Mucosa of descending colon (tissue), 3 donors: ENCODE data around the gene BTG4. TPM values are rescaled to one million over a fixed set of nuclear protein-coding genes. Genes with fewer than 3 reads are reported as not detected.
A peak's percentile ranks its signal among the peaks of the same experiment; 100 is the strongest.

Experiments
- ATAC-seq: fragments of 200-7000 bp; cut with Tn5 transposase; one replicate; pipeline ENCODE4 v1.9.1; 2020; ENCODE audit warnings: mild to moderate bottlenecking, moderate library complexity
- DNase-seq, 3 donors: peaks; one replicate each; pipeline ENCODE4 v3.0.0-alpha.2; 2020
- H3K36me3 ChIP-seq: fragments of 200-600 bp; one replicate; pipeline ENCODE4 v1.8.0; 2021; ENCODE audit warnings: low read depth, mild to moderate bottlenecking
- H3K4me1 ChIP-seq: fragments of 200-600 bp; one replicate; pipeline ENCODE4 v1.8.0; 2021; ENCODE audit warnings: low read depth, mild to moderate bottlenecking
- H3K4me3 ChIP-seq: fragments of 200-600 bp; one replicate; pipeline ENCODE4 v1.8.0; 2021; ENCODE audit warnings: mild to moderate bottlenecking
- H3K9me3 ChIP-seq: fragments of 200-600 bp; one replicate; pipeline ENCODE4 v1.8.0; 2021; ENCODE audit warnings: mild to moderate bottlenecking
- intact Hi-C, 2 donors: fragments of 100-400 bp; cut with DNase I in 1 of 2; cut with micrococcal nuclease in 1 of 2; formaldehyde crosslinking; loops; one replicate each; pipeline versions ENCODE4 v1.11.0 to v1.11.1; 2022; cut with DNase I, micrococcal nuclease
- microRNA-seq: library from miRNA; unstranded; fragments of <30 nt; microRNA quantifications from one replicate; pipeline ENCODE4, GENCODE V29; 2019
- total RNA-seq, 3 donors: library from RNA; stranded (reverse); fragmentation: NEBNext Ultra II Directional in 2 of 3; extraction: Animal tissue kit (Norgen Biotek cat#: 25700) in 2 of 3; gene quantifications; one replicate each; pipeline versions ENCODE4 v1.2.1 to v1.2.4, GENCODE V29; 2021 to 2023
- TF ChIP-seq, protein P1 (sequence below): fragments of 200-600 bp; IDR thresholded peaks from one replicate; pipeline ENCODE4 v1.8.0; 2022; ENCODE audit warnings: antibody characterized with exemption, mild to moderate bottlenecking
- donor health status: DM: no; HTN: no; CAD: no; lungs with moderate emphysema.
- donor health status: DM: no; HTN: no; CAD: no.
- donor health status: DM: no; HTN: yes; CAD: no.

Gene BTG4
- total RNA-seq, 3 donors from 2014 or later, result not detected

DNA sequence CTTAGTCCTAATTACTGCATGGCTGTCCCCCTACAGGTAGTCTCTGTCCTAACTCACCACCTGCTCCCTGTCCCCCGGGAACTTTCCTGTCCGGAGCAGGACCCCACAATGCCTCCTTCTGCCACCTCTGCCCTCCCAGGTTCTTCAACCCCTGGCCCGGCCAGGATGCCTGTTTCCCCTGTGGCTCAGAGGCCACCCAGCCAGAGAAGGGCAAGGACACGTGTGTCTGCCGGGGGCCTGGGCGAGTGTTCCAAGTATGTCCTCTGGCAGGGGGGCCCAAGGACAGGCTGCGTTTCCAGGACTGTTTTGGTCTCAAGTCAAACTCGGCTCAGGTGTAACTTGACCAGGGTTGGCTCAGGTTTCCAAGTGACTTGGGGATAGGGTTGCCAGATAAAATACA lies 63.8 kb downstream of the BTG4 start:
- ATAC-seq, result no peak
- TF ChIP-seq, protein P1, sequence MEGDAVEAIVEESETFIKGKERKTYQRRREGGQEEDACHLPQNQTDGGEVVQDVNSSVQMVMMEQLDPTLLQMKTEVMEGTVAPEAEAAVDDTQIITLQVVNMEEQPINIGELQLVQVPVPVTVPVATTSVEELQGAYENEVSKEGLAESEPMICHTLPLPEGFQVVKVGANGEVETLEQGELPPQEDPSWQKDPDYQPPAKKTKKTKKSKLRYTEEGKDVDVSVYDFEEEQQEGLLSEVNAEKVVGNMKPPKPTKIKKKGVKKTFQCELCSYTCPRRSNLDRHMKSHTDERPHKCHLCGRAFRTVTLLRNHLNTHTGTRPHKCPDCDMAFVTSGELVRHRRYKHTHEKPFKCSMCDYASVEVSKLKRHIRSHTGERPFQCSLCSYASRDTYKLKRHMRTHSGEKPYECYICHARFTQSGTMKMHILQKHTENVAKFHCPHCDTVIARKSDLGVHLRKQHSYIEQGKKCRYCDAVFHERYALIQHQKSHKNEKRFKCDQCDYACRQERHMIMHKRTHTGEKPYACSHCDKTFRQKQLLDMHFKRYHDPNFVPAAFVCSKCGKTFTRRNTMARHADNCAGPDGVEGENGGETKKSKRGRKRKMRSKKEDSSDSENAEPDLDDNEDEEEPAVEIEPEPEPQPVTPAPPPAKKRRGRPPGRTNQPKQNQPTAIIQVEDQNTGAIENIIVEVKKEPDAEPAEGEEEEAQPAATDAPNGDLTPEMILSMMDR, result no peak
- Histone ChIP-seq H3K4me1 (peaks cover 8% of the 10 kb centered on the region), H3K36me3 (no peaks in the 10 kb centered on the region), H3K9me3 (no peaks in the 10 kb centered on the region), H3K4me3 (no peak overlapping the region)
- intact Hi-C loops, result loop anchor here (5.0 kb wide), 1 partner anchor 166 kb away; no protein-coding TSS in a partner anchor
- no peak for DNase-seq

DNA sequence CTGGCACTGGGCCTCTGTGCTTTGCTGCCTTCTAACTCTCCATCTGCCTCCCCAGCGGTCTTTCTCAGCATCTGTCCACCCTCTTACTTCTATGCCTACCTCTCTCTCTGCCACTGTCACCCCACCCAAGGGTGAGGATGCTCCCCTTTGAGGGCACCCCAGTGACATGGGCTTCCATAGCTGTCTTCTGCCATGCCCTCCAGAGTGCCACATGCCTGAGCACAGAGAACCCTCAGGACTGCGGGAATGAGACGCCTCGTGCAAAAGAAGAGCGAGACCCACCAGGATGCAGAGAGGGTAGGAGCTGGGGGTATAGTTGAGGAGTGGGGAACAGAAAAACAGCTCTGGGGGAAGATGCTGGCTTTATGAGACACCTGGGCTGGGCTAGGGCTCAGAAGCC lies 64.3 kb downstream of the BTG4 start:
- DNase-seq, result no peak
- ATAC-seq, result no peak
- Histone ChIP-seq H3K4me3 (no peak overlapping the region), H3K36me3 (no peaks in the 10 kb centered on the region), H3K9me3 (no peaks in the 10 kb centered on the region), H3K4me1 (peaks cover 8% of the 10 kb centered on the region)
- intact Hi-C loops, result loop anchor here (5.0 kb wide), 1 partner anchor 166 kb away; no protein-coding TSS in a partner anchor
- TF ChIP-seq, protein P1, result no peak

DNA sequence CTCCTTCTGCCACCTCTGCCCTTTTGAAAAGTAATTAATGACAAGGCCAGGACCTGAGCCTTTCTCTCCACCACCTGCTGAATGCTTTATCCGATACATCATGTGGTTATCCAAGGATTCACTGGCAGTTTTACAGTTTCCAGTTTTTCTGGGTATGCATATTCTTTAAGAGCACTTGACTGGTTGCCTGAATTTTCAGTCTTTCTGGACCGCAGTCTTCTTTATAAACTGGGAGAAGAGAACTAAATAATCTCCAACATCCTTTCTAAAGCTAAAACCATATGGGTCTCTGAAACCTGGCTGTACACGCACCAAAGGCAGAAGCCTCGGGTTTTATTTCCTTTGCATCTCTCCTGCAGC lies 65.1 kb downstream of the BTG4 start:
- intact Hi-C loops, result loop anchor here (5.0 kb wide), 1 partner anchor 165 kb away; no protein-coding TSS in a partner anchor
- ATAC-seq (no peak), DNase-seq (no peak)
- Histone ChIP-seq H3K36me3 (no peaks in the 10 kb centered on the region), H3K4me3 (no peak overlapping the region), H3K9me3 (no peaks in the 10 kb centered on the region), H3K4me1 (peaks cover 8% of the 10 kb centered on the region)
- TF ChIP-seq, protein P1, result no peak

DNA sequence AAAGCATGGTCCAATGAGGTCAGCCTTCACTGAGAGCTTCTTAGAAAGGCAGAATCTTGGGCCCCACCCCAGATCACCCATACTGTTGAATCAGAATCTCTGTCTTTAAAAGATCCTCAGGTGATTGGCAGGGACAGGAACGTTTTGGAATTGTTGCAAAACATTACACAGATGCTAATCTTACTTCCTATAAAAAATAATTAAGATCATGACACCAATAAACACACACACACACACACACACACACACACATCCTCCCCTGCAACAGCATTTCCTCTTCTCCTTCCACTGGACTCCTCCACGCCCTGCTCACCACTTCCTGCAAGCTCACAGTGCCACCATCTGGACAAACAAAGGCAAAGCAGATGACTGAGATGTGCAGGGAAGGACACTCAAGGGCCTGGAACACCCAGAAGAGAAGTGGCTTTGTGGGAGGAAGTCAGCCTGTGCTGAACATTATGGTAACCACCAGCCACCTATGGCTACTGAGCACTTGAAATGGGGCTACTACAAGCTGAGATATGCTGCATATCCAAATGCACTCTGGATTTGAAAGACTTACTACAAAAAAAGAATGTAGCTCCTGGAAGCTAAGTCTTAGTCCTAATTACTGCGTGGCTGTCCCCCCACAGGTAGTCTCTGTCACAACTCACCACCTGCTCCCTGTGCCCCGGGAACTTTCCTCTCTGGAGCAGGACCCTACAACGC lies 65.6 kb downstream of the BTG4 start:
- Histone ChIP-seq H3K4me3 (no peak overlapping the region), H3K4me1 (peaks cover 8% of the 10 kb centered on the region), H3K36me3 (no peaks in the 10 kb centered on the region), H3K9me3 (no peaks in the 10 kb centered on the region)
- peak; percentile 99 for ATAC-seq
- TF ChIP-seq, protein P1, result peak; percentile 81
- intact Hi-C loops, result loop anchor here (5.0 kb wide), 1 partner anchor 164 kb away; no protein-coding TSS in a partner anchor
- DNase-seq, result peak; percentile 74 to 89 (median 78)

DNA sequence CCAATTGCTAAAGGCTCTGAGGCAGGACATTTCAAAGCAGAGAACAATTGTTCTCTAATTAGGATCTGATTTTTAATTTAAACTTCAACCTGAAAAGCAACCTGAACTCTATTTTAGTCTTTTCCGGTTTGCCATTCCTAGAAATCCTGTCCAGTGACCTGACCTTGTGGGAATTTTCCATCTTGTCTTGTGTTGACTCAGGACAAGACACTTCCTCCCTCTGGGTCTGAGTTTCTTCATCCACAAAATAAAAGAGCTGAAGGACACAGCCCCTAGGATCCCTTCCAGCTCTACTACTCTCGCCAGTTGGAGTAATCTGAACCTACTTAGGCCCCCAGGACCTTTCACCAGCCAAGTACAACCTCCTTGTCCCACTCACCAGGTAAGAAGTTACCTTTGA lies 66.6 kb downstream of the BTG4 start:
- TF ChIP-seq, protein P1, result no peak
- intact Hi-C loops, result loop anchor here (5.0 kb wide), 1 partner anchor 163 kb away; no protein-coding TSS in a partner anchor
- ATAC-seq, result no peak

More for the DNA sequence above, 66.6 kb downstream of the BTG4 start:
- no peak for DNase-seq
- Histone ChIP-seq H3K4me3 (no peak overlapping the region), H3K36me3 (no peaks in the 10 kb centered on the region), H3K4me1 (peaks cover 14% of the 10 kb centered on the region), H3K9me3 (no peaks in the 10 kb centered on the region)

Small RNA genes lying within 50 kb of the gene (microRNA-seq; reads per million reads assigned to microRNA genes)
- 3.3 reads per million, percentile 15 among the genes with 10 or more reads in this experiment for gene MIR34B
- gene MIR34C, result 33.5 reads per million, percentile 49 among the genes with 10 or more reads in this experiment

Other genes with a start within 250 kb of the BTG4 start
- 10 to 100 TPM in 1 of 3 donors, 1 to 10 TPM in 2; 6.7 to 14.5 (median 8.1) TPM for gene POU2AF3, start 213.8 kb downstream of the BTG4 start, total RNA-seq
- gene POU2AF1, start 133.1 kb downstream of the BTG4 start, total RNA-seq, result 1 to 10 TPM; 2.8 to 9.3 (median 5.4) TPM
- not detected for gene HOATZ, start 2.4 kb upstream of the BTG4 start, total RNA-seq
- gene LAYN, start 28.3 kb upstream of the BTG4 start, total RNA-seq, result 10 to 100 TPM in 1 of 3 donors, 1 to 10 TPM in 1, under 1 TPM in 1; 0.90 to 22.9 (median 2.7) TPM
- gene SIK2, start 90.1 kb upstream of the BTG4 start, total RNA-seq, result 10 to 100 TPM; 22.0 to 23.0 (median 22.7) TPM